Measurements from ENCODE around the gene LRRC10B.
A peak's percentile ranks its signal among the peaks of the same experiment; 100 is the strongest.
"Not testable (repeated sequence)": the region's sequence is repeated elsewhere in the genome, so short reads cannot be mapped to it uniquely, and the experiment has no call there.

Gene LRRC10B

DNA sequence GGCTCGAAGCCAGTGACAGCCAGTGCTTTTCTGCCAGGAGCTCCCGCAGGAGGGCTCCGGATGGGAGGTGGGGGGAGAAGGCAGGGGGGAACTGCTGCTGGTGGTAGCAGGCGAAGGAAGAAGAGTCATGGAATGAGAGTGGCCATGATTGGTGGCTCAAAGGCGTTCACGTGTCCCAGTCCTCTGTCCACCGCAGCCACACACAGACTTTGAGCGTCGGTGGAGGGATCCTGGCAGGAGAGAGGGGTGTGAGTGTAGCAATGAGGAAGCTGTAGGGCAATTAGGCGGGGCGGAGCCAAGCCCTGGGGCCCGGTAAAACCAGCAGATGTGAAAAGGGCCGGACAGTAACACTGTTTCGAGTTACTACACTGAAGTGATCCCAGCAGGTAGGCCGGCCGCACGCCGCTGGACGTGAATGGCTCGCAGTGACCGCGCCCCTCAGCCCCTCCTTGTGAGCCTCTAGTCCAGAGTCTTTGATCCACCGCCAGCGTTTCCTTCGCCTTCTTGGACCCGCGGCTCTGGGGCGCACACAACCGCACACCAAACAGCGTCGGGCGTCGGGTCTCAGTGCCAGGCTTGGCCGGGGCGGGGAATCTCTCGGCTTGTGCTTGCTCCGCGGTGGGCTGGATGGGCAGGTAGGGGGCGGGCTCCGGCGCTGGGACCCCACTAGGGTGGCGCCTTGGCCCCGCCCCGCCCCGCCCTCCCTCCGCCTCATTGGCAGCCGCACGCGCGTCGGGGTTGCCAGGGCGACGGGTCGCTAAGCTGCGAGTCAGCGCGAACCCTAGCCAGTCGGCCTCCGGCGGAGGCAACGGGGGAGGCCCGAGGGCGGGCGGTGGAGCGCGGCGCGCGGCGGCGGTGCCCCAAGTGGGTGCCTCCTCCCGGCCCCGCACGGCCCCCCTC lies at the start of gene LRRC10B:
LRRC10B (plus strand) TSS at position 788 of the 900 bp plus-strand sequence. CDS start 250 bp downstream, outside the sequence.
- no peak for DNase-seq (ENCODE audit: low read depth)

GRCh38 chr11:61460474-61460881 lies 48.1 kb upstream of the LRRC10B start:
- no peak for DNase-seq (ENCODE audit: low read depth)

- DNase-seq (ENCODE audit: low read depth), result no peak
Measured at GRCh38 chr11:61460986-61461385, 47.6 kb upstream of the LRRC10B start.

DNA sequence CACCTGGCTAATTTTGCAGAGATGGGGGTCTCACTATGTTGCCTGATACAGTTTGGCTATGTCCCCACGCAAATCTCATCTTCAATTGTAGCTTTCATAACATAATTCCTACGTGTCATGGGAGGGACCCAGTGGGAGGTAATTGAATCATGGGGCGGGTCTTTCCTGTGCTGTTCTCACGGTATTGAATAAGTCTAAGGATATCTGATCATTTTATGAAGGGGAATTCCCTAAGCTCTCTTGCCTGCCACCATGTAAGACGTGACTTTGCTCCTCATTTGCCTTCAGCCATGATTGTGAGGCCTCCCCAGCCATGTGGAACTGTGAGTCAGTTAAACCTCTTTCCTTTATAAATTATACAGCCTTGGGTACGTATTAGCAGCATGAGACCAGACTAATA lies 40.9 kb upstream of the LRRC10B start:
- not testable (repeated sequence) for DNase-seq (ENCODE audit: low read depth)

DNA sequence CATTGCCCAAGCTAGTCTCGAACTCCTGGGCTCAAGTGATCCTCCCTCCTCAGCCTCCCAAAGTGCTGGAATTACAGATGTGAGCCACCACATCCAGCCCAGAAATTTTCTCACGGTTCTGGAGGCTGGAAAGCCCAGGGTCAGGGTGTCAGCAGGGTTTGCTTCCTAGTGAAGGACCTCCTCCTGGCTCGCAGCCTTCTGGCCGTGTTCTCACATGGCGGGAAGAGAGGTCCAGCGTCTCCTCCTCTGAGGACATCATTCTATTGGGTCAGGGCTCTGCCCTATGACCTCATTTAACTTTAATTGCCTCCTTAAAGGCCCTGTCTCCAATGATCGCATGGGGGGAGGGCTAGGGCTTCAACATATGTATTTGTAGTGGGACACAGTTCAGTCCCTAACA lies 40.5 kb upstream of the LRRC10B start:
- DNase-seq (ENCODE audit: low read depth), result no peak

DNA sequence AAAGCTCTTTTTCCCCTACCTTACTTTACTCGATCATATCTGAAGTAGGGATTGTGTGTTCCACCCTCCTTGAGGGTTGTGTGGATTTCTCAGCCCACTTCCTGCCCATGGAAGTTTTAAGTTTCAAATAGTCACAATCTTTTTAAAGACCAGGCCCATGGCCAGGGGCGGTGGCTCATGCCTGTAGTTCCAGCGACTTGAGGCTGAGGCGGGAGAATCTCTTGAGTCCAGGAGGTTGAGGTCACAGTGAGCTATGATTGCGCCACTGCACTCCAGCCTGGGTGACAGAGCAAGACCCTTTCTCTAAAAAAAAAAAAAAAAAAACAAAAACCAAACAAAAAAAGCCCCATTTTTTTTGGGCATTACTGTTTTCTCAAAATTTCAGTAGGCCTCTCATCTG lies 36.3 kb upstream of the LRRC10B start:
- no peak for DNase-seq (ENCODE audit: low read depth)

DNA sequence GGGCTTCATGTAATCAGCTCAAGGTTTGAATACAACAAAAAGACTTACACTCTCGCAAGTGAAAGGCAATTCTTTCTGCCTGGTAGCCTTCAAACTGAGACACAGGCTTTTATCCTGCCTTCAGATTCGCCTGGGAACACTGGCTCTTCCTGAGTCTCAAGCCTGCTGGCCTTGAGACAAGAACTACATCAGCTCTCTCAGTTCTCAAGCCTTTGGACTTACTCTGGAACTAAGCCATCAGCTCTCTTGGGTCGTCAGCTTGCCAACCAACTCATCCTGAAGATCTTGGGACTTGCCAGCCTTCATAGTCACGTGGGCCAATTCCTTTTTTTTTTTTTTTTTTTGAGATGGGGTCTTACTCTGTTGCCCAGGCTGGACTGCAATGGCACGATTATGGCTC lies 35.7 kb upstream of the LRRC10B start:
- no peak for DNase-seq (ENCODE audit: low read depth)

- no peak for DNase-seq (ENCODE audit: low read depth)
Measured at GRCh38 chr11:61473370-61474012, 35.1 kb upstream of the LRRC10B start.

DNA sequence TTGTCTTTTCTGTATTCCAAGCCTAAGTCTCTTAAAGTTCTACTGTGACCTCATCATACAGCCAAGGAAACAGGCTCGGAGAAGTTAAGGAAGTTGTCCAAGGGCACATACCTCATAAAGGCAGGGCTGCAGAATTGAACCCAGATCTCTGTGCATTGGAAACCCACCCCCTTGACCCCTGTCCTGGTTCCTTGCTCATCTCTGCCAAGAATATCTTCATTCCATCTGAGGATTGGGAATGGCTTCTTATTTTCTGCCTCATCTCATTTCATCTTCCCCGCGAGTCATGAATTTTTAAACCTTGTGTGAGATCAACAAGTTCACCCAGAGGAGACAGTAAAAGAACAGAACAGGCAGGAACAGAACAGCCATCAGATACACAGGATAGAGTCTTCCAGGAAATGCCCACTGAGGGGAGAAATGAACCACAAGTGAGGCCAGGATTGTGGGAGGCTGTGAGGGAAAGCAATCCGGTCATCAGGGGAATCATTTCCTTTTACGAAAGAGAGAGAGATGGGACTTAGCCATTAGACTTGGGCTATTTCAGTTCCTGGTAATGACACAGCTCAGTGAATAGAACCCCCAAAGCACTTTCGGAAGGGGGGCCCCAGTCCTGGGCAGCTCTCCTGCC lies 34.4 kb upstream of the LRRC10B start:
- DNase-seq (ENCODE audit: low read depth), result no peak

- no peak for DNase-seq (ENCODE audit: low read depth)
Measured at GRCh38 chr11:61475433-61475832, 33.1 kb upstream of the LRRC10B start.

DNA sequence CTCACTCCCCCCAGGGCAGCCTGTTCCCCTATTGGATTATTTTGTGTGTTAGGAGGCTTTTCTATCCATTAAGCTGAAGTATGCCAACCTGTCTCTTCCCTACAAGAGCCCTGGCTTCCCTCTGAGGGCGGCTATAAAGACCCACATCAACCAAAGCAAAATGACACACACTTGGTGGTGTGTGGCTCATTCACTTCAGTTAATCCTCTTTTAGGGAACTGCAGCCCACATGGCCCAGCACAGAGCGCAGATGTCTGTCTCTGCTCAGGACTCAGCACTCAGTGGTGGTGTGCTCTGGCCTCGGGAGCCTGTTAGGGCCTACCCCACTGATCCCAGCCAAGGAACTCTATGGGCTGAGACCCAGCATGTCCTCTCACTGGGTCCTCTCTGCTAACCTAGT lies 32.2 kb upstream of the LRRC10B start:
- DNase-seq (ENCODE audit: low read depth), result no peak

DNA sequence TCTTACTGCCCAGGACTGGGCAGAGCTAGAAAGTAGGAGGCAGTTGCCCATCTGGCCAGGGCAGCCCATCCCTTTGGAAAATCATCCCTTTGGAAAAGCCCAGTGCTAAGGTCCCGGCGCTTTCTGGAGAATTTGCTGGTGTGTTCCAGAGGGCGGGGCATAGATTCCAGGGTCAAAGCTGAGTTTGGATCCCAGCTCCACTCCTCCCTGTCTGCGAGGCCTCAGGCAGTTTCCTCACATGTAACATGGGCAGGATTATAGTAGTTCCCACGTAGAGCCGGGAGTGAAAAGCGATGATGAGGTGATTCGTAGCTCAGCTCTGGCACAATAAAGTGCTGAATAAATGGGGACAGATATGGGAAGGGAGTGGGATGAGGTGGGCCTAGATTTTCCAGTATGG lies 31.4 kb upstream of the LRRC10B start:
- DNase-seq (ENCODE audit: low read depth), result no peak

GRCh38 chr11:61477727-61478148 lies 30.8 kb upstream of the LRRC10B start:
- DNase-seq (ENCODE audit: low read depth), result peak; percentile 25

DNA sequence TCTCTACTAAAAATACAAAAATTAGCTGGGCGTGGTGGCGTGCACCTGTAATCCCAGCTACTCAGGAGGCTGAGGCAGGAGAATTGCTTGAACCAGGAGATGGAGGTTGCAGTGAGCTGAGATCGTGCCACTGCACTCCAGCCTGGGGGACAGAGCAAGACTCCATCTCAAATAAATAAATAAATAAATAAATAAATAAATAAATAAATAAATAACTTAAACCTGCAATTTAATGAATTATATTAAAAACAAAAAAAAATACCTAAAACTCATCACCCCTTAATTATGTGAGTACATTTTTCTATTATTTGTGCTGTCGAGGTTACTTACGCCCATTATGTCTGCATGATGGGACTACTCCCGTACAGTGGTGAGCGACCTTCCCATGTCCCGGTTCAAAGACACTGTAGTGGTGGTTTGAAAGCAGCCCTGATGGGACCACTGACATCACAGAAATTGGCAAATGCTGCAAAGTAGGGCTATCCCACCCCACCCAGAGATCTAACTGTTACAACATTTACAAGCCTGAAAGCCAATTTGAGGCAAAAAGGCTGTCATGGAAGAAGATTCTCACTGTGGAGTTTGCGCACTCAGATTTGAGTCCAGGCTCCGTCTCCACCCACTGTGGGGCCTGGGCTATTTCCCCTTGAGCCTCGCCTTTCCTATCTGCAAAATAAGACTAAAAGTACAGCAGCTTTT lies 29.0 kb upstream of the LRRC10B start:
- DNase-seq (ENCODE audit: low read depth), result not testable (repeated sequence)

DNA sequence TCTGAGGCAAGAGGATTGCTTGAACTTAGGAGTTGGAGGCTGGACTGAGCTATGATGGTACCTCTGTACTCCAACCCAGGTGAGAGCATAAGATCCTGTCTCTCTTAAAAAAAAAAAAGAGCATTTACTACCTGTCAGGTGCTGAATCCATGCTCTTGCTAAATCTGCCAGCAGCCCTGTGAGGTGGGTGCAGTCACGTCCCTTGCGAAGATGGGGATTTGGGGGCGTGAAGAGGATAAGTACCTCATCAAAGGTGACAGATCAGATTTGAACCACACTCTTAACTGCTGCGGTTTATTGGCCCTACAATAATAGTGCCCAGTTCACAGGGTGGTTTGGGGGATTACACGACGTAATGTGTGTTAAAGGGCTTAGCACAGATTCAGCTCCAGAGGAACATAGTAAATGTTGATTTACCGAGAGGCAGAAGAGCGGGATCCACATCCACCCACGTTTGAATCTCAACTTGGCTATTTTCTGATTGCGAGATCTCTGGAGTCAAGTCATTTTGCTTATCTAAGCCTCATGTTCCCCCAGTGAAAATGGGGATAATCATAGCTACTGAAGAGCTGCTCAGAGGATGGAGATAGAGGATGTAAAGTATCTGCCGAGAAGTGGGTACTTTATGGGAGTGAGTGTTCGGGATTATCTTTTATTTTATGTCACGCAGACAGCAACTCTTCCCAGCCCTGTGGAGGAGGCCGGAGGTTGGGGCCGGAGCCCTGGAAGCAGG lies 28.1 kb upstream of the LRRC10B start:
- DNase-seq (ENCODE audit: low read depth), result no peak

DNA sequence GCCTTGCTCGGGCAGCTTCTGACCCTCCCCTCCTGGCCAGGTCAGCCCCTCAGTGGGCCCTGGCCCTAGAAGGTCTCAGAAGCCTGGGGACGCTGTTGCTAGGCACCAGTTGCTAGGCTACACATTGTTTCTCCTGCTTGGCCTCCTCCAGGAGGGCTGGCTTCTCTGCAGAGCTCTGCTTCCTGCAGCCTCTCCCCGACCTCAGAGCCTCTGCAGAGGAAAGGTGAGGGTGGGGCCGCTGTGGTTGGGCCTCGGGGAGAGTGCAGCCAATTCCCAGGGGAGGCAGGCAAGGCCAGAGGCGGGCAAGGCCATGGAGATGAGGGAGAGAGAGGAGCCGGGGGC lies 27.6 kb upstream of the LRRC10B start:
- DNase-seq (ENCODE audit: low read depth), result no peak

- no peak for DNase-seq (ENCODE audit: low read depth)
Measured at GRCh38 chr11:61481806-61482205, 26.7 kb upstream of the LRRC10B start.

DNA sequence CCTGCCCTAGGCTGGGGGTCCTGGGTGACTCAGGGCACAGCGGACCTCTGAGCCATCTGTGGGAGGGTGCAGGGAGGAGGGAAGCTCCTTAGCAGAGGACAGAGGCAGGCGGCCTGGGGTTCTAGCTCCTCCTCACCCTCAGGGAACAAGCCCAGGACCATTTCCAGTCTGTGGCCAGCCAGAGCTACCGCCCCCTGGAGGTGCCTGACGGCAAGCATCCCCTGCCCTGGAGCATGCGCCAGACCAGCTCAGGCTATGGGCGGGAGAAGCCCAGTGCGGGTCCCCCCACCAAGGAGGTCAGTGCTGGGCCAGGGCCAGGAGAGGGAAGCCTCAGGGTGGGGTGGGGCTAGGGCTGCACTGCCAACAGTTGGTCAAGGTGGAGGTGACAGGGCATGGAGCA lies 26.0 kb upstream of the LRRC10B start:
- no peak for DNase-seq (ENCODE audit: low read depth)

- DNase-seq (ENCODE audit: low read depth), result no peak
Measured at GRCh38 chr11:61484541-61484940, 24.0 kb upstream of the LRRC10B start.

DNA sequence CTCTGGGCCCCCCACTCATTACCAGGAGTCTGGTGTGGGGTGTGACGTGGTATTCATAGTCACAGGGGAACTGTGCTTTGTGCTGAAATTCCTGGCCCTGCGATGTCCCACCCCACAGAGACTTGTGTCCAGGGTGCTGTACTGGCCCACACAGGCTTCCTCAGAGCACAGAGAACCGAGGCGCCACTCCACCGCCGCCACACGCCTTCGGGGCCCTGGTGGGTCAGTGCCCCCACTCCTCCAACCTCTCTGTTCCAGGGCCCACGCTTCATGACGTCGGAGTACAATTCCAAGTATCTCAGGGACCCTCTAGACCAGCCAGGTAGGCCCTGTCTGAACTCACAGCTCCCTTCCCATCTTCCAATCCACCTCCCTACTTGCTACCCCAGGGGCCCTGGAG lies 23.5 kb upstream of the LRRC10B start:
- no peak for DNase-seq (ENCODE audit: low read depth)

GRCh38 chr11:61486011-61486620 lies 22.4 kb upstream of the LRRC10B start:
- DNase-seq (ENCODE audit: low read depth), result no peak

Data from stimulated activated CD8-positive, alpha-beta memory T cell treated with anti-CD3 and anti-CD28 coated beads, Interleukin-12 subunit alpha, Interleukin-12 subunit beta, amount 100 ng/mL, for 4 hours (primary cell).